ENCODE data around the gene ZNF611. TPM values are rescaled to one million over a fixed set of nuclear protein-coding genes. Genes with fewer than 3 reads are reported as not detected.

The ZNF611 gene
- total and polyA plus RNA-seq, 9 of the 15 experiments (the other 6 are each of a cell fraction or from before 2014, with no cell fraction given) = 3.7 to 29.6 (median 12.8) TPM

- no peak for TF ChIP-seq MNT (conservative IDR thresholded peaks at IDR 0.05)
- TF ChIP-seq E2F3 (CRISPR knock-in tag; IDR thresholded peaks at IDR 0.05) = peak; percentile 42; the same call in 1 of the 2 replicates
- no peak for TF ChIP-seq FIP1L1 (IDR thresholded peaks at IDR 0.05; ENCODE audit: low read depth, low read length, poor library complexity, severe bottlenecking)
- TF ChIP-seq, protein P1, sequence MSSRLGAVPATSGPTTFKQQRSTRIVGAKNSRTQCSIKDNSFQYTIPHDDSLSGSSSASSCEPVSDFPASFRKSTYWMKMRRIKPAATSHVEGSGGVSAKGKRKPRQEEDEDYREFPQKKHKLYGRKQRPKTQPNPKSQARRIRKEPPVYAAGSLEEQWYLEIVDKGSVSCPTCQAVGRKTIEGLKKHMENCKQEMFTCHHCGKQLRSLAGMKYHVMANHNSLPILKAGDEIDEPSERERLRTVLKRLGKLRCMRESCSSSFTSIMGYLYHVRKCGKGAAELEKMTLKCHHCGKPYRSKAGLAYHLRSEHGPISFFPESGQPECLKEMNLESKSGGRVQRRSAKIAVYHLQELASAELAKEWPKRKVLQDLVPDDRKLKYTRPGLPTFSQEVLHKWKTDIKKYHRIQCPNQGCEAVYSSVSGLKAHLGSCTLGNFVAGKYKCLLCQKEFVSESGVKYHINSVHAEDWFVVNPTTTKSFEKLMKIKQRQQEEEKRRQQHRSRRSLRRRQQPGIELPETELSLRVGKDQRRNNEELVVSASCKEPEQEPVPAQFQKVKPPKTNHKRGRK (tag; IDR thresholded peaks at IDR 0.05) = peak; percentile 73
- TF ChIP-seq RNF2 (IDR thresholded peaks at IDR 0.05) = peak; percentile 8; the same call in 1 of the 2 replicates
- TF ChIP-seq, protein P2, sequence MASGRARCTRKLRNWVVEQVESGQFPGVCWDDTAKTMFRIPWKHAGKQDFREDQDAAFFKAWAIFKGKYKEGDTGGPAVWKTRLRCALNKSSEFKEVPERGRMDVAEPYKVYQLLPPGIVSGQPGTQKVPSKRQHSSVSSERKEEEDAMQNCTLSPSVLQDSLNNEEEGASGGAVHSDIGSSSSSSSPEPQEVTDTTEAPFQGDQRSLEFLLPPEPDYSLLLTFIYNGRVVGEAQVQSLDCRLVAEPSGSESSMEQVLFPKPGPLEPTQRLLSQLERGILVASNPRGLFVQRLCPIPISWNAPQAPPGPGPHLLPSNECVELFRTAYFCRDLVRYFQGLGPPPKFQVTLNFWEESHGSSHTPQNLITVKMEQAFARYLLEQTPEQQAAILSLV (tag; IDR thresholded peaks at IDR 0.05) = 0 out of 2 replicates have a peak, but pooled peaks have one; percentile 10
- TF ChIP-seq SOX6 (IDR thresholded peaks at IDR 0.05) = no peak
- TF ChIP-seq NR0B1 (IDR thresholded peaks at IDR 0.05; ENCODE audit: partially characterized antibody) = no peak
- TF ChIP-seq SP1 (CRISPR knock-in tag; IDR thresholded peaks at IDR 0.05) = no peak
- TF ChIP-seq CHD4 (IDR thresholded peaks at IDR 0.05; ENCODE audit: insufficient read depth, insufficient replicate concordance, low read depth, low read length, poor library complexity, severe bottlenecking) = no peak
- TF ChIP-seq RBFOX2 (IDR thresholded peaks at IDR 0.05; ENCODE audit: low read depth, low read length) = peak; percentile 81
- TF ChIP-seq, protein P3, sequence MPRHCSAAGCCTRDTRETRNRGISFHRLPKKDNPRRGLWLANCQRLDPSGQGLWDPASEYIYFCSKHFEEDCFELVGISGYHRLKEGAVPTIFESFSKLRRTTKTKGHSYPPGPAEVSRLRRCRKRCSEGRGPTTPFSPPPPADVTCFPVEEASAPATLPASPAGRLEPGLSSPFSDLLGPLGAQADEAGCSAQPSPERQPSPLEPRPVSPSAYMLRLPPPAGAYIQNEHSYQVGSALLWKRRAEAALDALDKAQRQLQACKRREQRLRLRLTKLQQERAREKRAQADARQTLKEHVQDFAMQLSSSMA (CRISPR knock-in tag; IDR thresholded peaks at IDR 0.05) = no peak
- TF ChIP-seq MAFK (IDR thresholded peaks at IDR 0.05; ENCODE audit: low read length) = no peak
- no peak for TF ChIP-seq HMGN3 (IDR thresholded peaks at IDR 0.05; ENCODE audit: borderline replicate concordance, extremely low read depth, insufficient read length, low read depth, low read length)
- no peak for TF ChIP-seq CSDE1 (IDR thresholded peaks at IDR 0.05)
- TF ChIP-seq, protein P4, sequence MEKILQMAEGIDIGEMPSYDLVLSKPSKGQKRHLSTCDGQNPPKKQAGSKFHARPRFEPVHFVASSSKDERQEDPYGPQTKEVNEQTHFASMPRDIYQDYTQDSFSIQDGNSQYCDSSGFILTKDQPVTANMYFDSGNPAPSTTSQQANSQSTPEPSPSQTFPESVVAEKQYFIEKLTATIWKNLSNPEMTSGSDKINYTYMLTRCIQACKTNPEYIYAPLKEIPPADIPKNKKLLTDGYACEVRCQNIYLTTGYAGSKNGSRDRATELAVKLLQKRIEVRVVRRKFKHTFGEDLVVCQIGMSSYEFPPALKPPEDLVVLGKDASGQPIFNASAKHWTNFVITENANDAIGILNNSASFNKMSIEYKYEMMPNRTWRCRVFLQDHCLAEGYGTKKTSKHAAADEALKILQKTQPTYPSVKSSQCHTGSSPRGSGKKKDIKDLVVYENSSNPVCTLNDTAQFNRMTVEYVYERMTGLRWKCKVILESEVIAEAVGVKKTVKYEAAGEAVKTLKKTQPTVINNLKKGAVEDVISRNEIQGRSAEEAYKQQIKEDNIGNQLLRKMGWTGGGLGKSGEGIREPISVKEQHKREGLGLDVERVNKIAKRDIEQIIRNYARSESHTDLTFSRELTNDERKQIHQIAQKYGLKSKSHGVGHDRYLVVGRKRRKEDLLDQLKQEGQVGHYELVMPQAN (IDR thresholded peaks at IDR 0.05; ENCODE audit: borderline replicate concordance) = peak; percentile 42; the same call in 1 of the 2 replicates
- 0 out of 4 replicates have a peak, but pooled peaks of 1 of the 2 experiments have one; percentile 30 for TF ChIP-seq MCM7 (IDR thresholded peaks at IDR 0.05)
Measured at GRCh38 chr19:52724701-52725514, 9.9 kb downstream of the ZNF611 start (continued).

All from K562 (cell line).